Measurements from ENCODE around the gene RBM4.

DNA sequence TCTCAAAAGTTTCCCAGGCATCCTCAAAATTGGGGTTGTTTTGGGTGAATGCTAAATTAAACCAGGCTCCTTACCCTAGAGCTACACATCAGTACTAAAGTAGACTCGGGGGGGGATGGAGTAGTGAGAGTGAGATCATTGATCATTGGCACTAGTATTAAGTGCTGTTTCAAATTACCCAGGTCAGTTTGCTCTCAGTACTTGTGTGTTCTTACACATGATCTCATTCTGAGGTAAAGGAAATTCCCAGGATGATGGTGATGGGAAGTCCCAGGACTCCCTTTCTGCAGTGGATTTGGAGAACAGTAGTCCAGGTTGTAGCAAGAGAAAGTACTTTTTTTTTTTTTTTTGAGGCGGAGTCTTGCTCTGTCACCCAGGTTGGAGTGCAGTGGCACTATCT, 12.5 kb downstream of the RBM4 start:
- TF ChIP-seq, protein P1, sequence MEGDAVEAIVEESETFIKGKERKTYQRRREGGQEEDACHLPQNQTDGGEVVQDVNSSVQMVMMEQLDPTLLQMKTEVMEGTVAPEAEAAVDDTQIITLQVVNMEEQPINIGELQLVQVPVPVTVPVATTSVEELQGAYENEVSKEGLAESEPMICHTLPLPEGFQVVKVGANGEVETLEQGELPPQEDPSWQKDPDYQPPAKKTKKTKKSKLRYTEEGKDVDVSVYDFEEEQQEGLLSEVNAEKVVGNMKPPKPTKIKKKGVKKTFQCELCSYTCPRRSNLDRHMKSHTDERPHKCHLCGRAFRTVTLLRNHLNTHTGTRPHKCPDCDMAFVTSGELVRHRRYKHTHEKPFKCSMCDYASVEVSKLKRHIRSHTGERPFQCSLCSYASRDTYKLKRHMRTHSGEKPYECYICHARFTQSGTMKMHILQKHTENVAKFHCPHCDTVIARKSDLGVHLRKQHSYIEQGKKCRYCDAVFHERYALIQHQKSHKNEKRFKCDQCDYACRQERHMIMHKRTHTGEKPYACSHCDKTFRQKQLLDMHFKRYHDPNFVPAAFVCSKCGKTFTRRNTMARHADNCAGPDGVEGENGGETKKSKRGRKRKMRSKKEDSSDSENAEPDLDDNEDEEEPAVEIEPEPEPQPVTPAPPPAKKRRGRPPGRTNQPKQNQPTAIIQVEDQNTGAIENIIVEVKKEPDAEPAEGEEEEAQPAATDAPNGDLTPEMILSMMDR (conservative IDR thresholded peaks at IDR 0.05; ENCODE audit: low read depth, low read length), result no peak
- TF ChIP-seq POLR2A (IDR thresholded peaks at IDR 0.05; ENCODE audit: low read depth, low read length) (no peak), CEBPB (IDR thresholded peaks at IDR 0.05; ENCODE audit: low read depth, low read length) (no peak), MAFK (IDR thresholded peaks at IDR 0.05; ENCODE audit: low read depth, low read length) (no peak), BHLHE40 (IDR thresholded peaks at IDR 0.05; ENCODE audit: low read depth, low read length) (no peak), RAD21 (IDR thresholded peaks at IDR 0.05; ENCODE audit: low read length) (no peak), SMC3 (IDR thresholded peaks at IDR 0.05; ENCODE audit: low read depth, low read length) (no peak), CHD1 (IDR thresholded peaks at IDR 0.05; ENCODE audit: low read depth, low read length) (no peak), FOS (IDR thresholded peaks at IDR 0.05; ENCODE audit: low read depth, low read length) (no peak)
- TF ChIP-seq, protein P2, sequence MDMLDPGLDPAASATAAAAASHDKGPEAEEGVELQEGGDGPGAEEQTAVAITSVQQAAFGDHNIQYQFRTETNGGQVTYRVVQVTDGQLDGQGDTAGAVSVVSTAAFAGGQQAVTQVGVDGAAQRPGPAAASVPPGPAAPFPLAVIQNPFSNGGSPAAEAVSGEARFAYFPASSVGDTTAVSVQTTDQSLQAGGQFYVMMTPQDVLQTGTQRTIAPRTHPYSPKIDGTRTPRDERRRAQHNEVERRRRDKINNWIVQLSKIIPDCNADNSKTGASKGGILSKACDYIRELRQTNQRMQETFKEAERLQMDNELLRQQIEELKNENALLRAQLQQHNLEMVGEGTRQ (IDR thresholded peaks at IDR 0.05; ENCODE audit: low read depth, low read length), result no peak
- TF ChIP-seq, protein P3, sequence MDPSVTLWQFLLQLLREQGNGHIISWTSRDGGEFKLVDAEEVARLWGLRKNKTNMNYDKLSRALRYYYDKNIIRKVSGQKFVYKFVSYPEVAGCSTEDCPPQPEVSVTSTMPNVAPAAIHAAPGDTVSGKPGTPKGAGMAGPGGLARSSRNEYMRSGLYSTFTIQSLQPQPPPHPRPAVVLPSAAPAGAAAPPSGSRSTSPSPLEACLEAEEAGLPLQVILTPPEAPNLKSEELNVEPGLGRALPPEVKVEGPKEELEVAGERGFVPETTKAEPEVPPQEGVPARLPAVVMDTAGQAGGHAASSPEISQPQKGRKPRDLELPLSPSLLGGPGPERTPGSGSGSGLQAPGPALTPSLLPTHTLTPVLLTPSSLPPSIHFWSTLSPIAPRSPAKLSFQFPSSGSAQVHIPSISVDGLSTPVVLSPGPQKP (IDR thresholded peaks at IDR 0.05; ENCODE audit: borderline replicate concordance, low read depth, low read length), result no peak
